ENCODE measurements around the gene OR1F1. TPM values are rescaled to one million over a fixed set of nuclear protein-coding genes. Genes with fewer than 3 reads are reported as not detected.

Gene OR1F1
- total RNA-seq, 4 donors from 2014 or later: not detected

DNA sequence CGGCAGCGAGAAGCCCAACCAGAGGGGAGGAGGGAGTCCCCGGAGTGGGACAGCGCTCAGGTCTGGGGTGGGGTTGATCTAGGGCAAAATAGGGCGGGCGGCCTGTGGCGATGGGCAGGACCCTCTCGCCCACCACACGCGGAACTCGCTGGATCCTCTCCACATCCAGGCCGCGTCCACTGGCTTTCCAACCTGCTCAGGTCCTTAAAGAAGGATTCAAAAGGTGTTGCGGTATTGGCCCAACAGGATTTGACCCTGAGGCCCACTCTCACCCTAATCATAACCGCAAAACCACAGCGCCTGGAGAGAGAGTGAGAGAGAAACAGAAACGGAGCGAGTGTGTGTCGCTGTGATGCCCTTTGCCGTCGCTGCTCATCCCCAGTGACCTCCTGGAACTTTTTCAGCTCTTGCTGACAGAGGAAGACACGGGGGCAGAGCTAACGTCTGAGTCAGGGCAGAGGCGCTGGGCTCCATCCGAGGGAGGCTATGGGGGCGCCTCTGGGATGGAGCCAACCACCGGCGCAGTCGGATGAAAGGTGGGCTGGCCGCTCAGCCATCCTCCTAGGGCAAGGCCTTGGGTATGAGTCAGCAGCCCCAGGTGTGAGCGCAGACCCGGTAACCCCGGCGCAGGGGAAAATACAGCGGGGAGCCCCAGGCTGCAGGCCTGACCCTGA lies 16.7 kb upstream of the OR1F1 start:
- TF ChIP-seq, protein P1, sequence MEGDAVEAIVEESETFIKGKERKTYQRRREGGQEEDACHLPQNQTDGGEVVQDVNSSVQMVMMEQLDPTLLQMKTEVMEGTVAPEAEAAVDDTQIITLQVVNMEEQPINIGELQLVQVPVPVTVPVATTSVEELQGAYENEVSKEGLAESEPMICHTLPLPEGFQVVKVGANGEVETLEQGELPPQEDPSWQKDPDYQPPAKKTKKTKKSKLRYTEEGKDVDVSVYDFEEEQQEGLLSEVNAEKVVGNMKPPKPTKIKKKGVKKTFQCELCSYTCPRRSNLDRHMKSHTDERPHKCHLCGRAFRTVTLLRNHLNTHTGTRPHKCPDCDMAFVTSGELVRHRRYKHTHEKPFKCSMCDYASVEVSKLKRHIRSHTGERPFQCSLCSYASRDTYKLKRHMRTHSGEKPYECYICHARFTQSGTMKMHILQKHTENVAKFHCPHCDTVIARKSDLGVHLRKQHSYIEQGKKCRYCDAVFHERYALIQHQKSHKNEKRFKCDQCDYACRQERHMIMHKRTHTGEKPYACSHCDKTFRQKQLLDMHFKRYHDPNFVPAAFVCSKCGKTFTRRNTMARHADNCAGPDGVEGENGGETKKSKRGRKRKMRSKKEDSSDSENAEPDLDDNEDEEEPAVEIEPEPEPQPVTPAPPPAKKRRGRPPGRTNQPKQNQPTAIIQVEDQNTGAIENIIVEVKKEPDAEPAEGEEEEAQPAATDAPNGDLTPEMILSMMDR (IDR thresholded peaks at IDR 0.05; ENCODE audit: low read depth): no peak

DNA sequence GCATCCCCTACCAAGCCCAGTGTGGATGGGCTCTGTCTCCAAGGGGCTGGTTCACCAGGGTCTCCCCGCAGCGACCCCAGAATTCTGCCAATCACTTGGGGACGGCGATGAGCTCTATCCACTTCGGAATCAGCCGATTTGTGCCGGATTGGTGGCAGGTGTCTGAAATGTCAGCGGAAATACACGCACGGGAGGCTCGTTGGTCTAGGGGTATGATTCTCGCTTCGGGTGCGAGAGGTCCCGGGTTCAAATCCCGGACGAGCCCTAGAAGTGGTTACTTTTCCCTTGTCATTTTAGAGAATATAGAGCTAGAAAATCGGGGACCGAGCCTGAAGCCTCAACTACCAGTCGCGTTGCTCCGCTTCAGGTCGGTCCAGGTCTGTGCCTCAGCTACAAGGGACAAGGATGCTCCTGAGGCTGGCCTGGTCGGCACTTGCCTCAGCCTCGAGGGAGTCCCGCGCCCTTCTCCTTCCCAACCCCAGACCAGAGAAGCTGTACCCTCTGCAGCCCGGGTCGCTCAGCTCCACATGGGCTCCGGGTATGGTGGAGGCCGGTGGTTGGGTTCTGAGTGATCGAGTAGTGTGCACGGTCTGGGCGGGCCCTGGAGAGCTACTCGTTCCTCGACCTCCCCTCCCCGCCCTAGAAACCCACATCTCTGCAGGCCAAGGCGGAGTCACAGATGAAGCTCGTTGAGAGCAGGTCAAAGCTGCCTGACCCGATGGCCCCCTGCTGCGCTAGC lies 16.0 kb upstream of the OR1F1 start:
- TF ChIP-seq, protein P1 (IDR thresholded peaks at IDR 0.05; ENCODE audit: low read depth): no peak

DNA sequence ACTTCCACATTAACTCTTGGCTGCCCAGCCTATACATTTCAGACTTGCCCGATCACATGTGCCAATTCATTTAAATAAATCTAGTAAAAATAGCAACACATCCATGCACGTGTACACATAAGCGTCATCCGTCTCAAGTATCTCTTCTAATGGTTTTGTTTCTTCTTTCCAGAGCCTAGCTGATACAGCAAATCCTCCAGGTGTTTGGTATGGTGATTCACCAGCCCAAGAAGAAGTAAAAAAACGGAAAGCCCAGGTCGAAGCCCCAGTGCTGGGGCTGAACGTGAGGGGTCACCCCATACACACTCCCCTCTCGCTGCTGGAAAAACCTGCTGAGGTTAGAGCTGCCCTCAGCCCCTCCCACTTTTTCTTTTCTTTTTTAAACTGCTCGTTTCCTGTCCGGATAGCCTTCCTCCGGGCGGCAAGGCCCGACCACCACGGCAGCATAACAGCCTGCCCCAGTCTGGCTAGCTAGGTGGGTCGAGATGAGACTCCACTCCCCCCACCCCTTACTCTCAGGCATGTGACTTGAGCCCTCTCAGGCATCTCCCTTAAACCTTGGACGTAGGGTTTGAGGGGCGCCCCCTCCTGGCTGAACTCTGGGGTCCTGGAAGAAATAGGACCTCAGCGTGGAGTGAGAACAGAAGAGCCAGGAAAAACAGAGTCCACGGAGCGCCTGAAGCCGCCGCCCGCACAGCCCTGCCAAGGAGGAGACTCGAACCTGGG lies 13.9 kb upstream of the OR1F1 start:
- TF ChIP-seq, protein P1 (IDR thresholded peaks at IDR 0.05; ENCODE audit: low read depth): no peak

DNA sequence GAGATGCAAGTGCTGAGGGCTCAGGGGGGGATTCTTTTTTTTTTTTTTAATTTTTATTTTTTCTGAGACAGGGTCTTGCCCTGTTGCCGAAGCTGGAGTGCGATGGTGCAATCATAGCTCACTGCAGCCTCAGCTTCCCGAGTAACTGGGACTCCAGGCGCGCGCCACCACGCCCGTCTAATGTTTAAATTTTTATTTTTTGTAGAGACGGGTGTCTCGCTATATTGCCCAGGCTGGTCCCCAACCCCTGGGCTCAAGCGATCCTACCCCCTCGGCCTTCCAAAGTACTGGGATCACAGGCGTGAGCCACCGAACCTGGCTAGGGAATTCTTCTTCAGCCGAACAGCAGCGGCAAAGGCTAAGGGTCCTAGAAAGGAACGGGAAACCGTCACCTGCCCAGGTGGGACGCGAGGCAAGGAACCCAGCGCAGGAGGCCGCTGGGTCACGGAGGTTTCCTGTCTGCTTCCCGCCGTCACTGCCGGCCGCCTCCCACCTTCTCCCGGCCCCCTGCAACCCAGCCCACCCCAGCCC lies 13.3 kb upstream of the OR1F1 start:
- TF ChIP-seq, protein P1 (IDR thresholded peaks at IDR 0.05; ENCODE audit: low read depth): no peak

DNA sequence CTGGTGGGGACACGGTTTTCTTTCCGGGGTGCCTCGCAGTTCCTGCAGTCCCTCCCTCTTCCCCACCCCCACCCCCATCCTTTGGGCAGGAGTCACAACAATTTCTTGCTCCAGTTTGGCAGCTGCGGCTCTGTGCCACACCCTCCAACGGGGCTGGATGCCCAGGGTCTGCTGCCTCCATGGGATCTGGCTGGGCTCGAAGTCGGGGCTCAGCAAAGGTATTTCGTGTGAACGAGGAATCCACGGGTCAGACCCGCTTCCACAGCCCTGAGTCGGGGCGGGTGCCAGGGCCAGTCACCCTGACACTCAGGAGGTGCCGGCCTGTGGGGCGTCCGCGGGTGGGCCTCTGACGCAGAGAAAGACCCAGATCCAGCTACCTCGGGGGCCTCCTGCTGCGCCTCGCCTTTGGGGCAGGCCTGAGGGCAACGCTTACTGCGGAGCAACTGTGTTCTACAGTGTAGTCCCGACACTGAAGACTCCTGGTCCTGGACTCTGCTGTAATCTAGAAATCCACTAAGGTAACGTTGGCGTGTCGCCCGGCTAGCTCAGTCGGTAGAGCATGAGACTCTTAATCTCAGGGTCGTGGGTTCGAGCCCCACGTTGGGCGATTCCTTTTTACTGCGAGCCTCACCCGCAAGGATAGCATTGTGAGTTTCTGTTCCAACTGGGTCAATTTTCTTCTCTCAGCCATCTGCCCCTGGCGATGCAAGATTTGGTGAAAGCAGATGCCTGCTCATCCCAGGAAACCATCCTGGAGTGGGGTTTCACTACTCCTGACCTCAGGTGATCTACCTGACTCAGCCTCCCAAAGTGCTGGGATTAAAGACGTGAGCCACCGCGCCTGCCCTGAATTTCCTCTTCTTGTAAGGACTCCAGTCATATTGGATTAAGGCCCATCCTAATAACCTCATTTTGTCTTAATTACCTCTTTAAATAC lies 12.6 kb upstream of the OR1F1 start:
- TF ChIP-seq, protein P1 (IDR thresholded peaks at IDR 0.05; ENCODE audit: low read depth): no peak

DNA sequence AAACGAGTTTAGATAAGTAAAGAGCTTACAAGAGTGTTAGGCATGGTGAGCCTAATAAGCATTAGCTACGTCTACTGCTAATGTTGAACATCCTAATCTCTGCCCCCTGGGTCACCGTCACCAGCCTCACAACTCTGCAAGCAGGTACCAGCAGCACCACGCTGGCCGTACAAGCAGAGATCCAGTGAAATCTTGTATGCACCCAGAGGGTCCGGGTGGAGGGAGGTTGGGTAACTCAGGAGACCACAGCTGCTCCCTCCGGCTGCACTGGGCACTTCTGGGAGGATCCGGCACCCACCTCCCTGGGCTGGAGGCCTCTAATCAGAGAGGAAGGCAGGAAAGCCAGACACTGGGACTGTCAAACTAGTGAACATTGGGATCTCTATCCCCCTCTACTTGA lies 8.4 kb upstream of the OR1F1 start:
- TF ChIP-seq, protein P1 (IDR thresholded peaks at IDR 0.05; ENCODE audit: low read depth): no peak
